ENCODE results near the gene OPN4.

DNA sequence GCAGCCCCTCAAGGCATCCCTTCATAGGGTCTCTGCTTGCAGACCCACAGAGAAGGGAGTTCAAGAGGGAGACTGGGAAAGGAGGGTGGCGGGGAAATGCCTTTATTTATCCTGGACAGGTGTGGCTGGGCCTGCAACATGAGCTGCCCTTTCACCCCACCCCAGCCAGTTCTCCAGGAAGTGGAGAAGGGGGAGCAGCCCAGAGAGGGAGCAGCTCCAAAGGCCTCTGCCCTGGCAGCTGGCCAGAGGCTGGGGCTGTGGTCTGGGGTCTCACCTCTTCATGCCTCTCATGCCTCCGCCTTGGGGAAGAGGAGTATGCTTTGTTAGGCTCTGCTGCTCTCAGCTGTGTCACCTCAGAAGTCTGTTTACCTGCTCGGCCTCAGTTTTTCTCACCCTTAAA, 17.1 kb downstream of the OPN4 start:
- TF ChIP-seq EZH2phosphoT487 (IDR thresholded peaks at IDR 0.05; ENCODE audit: borderline replicate concordance): no peak
- TF ChIP-seq CTCF (conservative IDR thresholded peaks at IDR 0.05; ENCODE audit: low read length): no peak
